HEK293 (cell line): ENCODE data around the gene HMGN4.

Source experiments
- CTCF ChIP-seq: fragments of 450-650 bp; formaldehyde crosslinking; IDR thresholded peaks from 2 replicates; pipeline ENCODE4 v1.5.1; 2016; ENCODE audit warnings: missing biosample characterization, missing genetic modification characterization
- GLI4 ChIP-seq: fragments of 450-650 bp; formaldehyde crosslinking; IDR thresholded peaks from 2 replicates; pipeline ENCODE4 v1.5.1; 2016; ENCODE audit warnings: missing biosample characterization, missing genetic modification characterization
- GLIS2 ChIP-seq: fragments of 450-650 bp; formaldehyde crosslinking; IDR thresholded peaks from 2 replicates; pipeline ENCODE4 v1.5.1; 2016; ENCODE audit warnings: missing biosample characterization, missing genetic modification characterization
- MEIS1 ChIP-seq: sonication (generic); formaldehyde crosslinking; IDR thresholded peaks from 2 replicates; pipeline ENCODE4 v1.8.1; 2022; ENCODE audit warnings: missing genetic modification reagents, mild to moderate bottlenecking, borderline replicate concordance
- ZBTB7A ChIP-seq: fragments of 450-650 bp; formaldehyde crosslinking; IDR thresholded peaks from 2 replicates; pipeline ENCODE4 v1.5.1; 2016; ENCODE audit warnings: low read depth, missing biosample characterization, missing genetic modification characterization
- TF ChIP-seq, protein P1 (sequence below): fragments of 450-650 bp; IDR thresholded peaks from 2 replicates; pipeline ENCODE4 v1.5.1; 2018; ENCODE audit warnings: missing biosample characterization, missing genetic modification characterization

DNA sequence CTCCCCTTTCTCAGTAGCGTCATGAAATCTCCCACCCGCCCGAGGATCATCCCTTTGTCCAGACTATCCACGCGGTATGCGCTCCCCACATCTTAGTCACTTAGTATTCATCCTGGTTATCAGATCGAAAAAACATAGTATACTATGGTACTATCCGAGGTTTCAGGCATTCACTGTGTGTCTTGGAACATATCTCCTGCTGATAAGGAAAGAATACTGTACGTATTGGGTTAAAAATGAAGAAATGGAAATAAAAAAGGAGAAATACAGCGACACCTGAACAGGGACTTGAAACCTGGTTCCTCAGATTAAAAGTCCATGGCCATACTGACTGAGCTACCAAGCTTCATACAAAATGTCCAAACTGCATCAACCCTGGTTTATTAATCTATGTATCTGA lies 14.0 kb downstream of the HMGN4 start:
- no peak for TF ChIP-seq GLI4
- no peak for TF ChIP-seq MEIS1 (CRISPR knock-in tag)
- TF ChIP-seq GLIS2 (tag by site-specific recombination), result no peak
- TF ChIP-seq, protein P1, sequence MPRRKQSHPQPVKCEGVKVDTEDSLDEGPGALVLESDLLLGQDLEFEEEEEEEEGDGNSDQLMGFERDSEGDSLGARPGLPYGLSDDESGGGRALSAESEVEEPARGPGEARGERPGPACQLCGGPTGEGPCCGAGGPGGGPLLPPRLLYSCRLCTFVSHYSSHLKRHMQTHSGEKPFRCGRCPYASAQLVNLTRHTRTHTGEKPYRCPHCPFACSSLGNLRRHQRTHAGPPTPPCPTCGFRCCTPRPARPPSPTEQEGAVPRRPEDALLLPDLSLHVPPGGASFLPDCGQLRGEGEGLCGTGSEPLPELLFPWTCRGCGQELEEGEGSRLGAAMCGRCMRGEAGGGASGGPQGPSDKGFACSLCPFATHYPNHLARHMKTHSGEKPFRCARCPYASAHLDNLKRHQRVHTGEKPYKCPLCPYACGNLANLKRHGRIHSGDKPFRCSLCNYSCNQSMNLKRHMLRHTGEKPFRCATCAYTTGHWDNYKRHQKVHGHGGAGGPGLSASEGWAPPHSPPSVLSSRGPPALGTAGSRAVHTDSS, result no peak
- TF ChIP-seq CTCF (tag by site-specific recombination), result no peak
- no peak for TF ChIP-seq ZBTB7A (tag by site-specific recombination)
